Stromal cell of bone marrow (primary cell): ENCODE measurements around the gene DENND6B.
"Not testable (repeated sequence)": the region's sequence is repeated elsewhere in the genome, so short reads cannot be mapped to it uniquely, and the experiment has no call there.

Source experiments
- DNase-seq: peaks from one replicate; pipeline ENCODE4 v3.0.0-alpha.2; 2012; ENCODE audit warnings: low read depth

Gene DENND6B

GRCh38 chr22:50338860-50339462 lies 12.1 kb upstream of the DENND6B start:
- no peak for DNase-seq

- no peak for DNase-seq
Observed at GRCh38 chr22:50338042-50338573, 11.3 kb upstream of the DENND6B start.

- no peak for DNase-seq
Observed at GRCh38 chr22:50337262-50338041, 10.6 kb upstream of the DENND6B start.

GRCh38 chr22:50334433-50334832 lies 7.6 kb upstream of the DENND6B start:
- not testable (repeated sequence) for DNase-seq

GRCh38 chr22:50329236-50329635 lies 2.4 kb upstream of the DENND6B start:
- no peak for DNase-seq

GRCh38 chr22:50327711-50328019 lies 853 bp upstream of the DENND6B start:
- DNase-seq = no peak

GRCh38 chr22:50326225-50326955 lies 422 bp downstream of the DENND6B start:
- DNase-seq = no peak

GRCh38 chr22:50325444-50326224 lies 1.2 kb downstream of the DENND6B start:
- no peak for DNase-seq

GRCh38 chr22:50323900-50324299 lies 2.9 kb downstream of the DENND6B start:
- DNase-seq = no peak

- not testable (repeated sequence) for DNase-seq
Observed at GRCh38 chr22:50322382-50323104, 4.3 kb downstream of the DENND6B start.

- DNase-seq = no peak
Observed at GRCh38 chr22:50320671-50321325, 6.0 kb downstream of the DENND6B start.

GRCh38 chr22:50320116-50320515 lies 6.7 kb downstream of the DENND6B start:
- no peak for DNase-seq

- DNase-seq = no peak
Observed at GRCh38 chr22:50319503-50319951, 7.3 kb downstream of the DENND6B start.

- DNase-seq = no peak
Observed at GRCh38 chr22:50318698-50319411, 8.0 kb downstream of the DENND6B start.

GRCh38 chr22:50318356-50318697 lies 8.5 kb downstream of the DENND6B start:
- no peak for DNase-seq

- no peak for DNase-seq
Observed at GRCh38 chr22:50317674-50318073, 9.1 kb downstream of the DENND6B start.

GRCh38 chr22:50317178-50317577 lies 9.6 kb downstream of the DENND6B start:
- DNase-seq = no peak

GRCh38 chr22:50316114-50317065 lies 10.4 kb downstream of the DENND6B start:
- no peak for DNase-seq
